ENCODE data around the gene CPNE1.
"Not testable (repeated sequence)": the region's sequence is repeated elsewhere in the genome, so short reads cannot be mapped to it uniquely, and the experiment has no call there.

The CPNE1 gene

DNA sequence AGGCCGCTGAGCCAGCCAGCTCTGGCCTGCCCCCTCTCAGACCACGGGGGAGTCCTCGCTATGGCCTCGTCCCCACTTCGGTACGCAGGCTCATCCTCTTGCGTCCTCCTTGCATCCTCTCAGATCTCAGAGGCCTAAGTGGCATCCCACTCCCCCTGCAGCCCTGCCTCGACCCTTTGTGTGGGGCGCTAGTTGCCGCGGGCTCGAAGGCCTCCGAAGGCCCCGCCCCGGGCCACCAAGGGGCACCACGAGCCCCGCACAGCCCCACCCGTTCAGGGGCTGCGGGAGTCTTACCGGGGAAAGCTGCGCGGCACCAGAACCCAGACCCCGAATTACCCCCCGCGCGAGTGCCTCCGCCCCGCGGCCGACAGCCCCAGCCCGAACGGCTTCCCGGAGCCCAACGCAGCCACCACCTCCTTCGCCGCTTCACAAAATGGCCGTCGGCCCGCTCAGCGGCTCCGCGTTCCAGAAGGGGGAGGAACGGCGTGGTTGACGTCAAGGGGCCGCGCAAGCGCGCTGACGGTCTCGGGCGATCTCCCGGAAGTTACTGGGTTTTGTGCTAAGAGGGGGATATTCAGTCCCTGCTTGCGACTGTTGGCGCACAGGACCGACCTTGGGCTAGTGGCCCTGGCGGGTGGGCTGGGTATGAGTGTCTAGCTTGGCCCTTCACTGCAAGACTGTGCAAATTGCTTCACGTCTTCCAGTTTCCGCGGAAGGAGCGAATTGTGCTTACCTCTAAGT, at the start of gene CPNE1, which contains the start of gene RBM12:
Gene CPNE1 (minus strand): TSS at position 435 of the 741 bp plus-strand sequence. CDS start 31,977 bp downstream, outside the sequence.
Gene RBM12 (minus strand): TSS at position 435 of the 741 bp plus-strand sequence. CDS start 9,578 bp downstream, outside the sequence.
- FAIRE-seq (peak; percentile 98), DNase-seq (ENCODE audit: insufficient read length, low spot score) (peak; percentile 95)

DNA sequence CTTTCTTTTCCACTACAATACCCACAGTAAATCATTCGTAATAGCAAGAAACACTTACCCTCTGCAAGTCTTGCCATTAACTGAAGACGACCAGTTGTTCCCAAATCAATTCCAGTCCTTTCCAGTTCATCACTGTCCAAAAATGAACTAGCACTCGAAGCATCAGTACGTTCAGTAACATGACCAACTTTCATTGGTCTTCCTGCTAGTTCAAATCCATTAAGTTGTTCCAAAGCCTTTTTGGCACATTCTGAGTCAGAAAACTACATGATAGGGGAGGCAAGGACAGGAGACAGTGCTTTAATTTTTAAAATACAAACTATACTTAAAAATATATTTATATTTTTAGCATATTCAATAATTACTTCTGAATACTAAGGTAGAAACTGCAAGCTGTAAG, 49.4 kb upstream of the CPNE1 start:
- DNase-seq (ENCODE audit: insufficient read length, low spot score) (no peak), FAIRE-seq (no peak)

DNA sequence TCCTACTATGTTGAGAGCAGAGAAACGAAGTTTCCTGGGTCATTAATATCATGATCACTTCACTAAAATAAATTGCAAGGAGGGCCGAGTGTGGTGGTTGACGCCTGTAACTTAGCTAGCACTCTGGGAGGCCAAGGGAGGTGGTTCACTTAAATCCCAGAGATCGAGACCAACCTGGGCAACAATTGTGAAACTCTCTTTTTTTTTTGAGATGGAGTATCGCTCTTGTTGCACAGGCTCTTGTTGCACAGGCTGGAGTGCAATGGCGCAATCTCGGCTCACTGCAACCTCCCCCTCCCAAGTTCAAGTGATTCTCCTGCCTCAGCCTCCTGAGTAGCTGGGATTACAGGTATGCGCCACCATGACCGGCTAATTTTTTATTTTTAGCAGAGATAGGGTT, 48.4 kb upstream of the CPNE1 start:
- not testable (repeated sequence) for FAIRE-seq; DNase-seq (ENCODE audit: insufficient read length, low spot score)

DNA sequence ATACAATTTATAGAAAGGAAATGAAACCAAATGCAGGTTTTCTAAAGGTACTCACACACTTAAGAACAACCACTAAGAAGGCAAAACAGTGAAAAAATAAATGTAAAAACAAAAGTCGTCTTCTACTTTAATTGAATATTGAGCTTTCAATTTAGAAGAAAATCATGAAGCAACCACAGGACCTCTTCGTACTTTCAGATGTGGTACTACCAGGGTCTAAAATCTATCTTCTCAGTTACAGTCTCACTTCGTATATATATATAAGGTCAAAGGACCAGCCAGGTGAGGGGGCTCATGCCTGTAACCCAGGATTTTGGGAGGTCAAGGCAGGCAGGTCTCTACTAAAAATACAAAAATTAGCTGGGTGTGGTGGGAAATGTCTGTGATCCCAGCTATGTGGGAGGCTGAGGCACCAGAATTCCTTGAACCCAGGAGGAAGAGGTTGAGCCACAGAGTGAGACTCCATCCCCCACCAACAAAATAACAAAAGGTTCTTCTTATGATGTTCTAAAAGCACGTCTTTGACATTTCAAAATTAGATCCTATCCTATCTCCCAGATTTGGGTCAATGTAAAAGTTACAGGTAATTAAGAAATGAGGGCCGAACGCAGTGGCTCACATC, 47.0 kb upstream of the CPNE1 start:
- no peak for FAIRE-seq
- no peak for DNase-seq (ENCODE audit: insufficient read length, low spot score)

DNA sequence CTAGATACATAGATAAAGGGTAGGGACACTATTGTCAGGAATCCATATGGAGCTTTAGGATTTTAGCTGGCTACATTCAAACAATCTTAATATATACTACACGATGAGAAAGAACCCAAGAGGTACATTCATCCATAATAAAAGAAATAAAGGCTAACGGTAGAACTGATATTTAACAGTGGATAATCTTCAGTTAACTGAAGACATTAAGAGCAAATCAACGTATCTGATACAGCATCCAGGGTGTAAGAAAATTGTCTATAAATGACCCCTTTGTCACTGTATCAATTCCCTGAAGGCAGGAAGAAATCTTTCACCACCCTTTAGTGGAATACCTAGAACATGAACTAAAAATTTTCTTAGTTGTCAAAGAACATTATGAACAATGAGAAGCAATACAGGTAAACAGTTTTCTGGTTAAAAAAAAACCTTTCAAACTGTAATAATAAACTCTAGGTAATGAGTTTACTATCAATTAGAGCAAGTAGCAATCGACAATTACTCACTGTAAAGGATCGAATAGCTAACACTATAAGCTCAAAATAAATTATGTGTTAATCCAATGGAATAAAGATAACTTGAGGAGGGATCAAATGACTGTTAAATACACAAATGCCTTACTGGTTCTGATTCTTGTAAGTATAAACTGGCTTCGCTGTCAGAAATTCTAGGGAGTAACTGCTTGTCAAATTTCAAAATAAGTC, 46.3 kb upstream of the CPNE1 start:
- FAIRE-seq (peak; percentile 63), DNase-seq (ENCODE audit: insufficient read length, low spot score) (no peak)

DNA sequence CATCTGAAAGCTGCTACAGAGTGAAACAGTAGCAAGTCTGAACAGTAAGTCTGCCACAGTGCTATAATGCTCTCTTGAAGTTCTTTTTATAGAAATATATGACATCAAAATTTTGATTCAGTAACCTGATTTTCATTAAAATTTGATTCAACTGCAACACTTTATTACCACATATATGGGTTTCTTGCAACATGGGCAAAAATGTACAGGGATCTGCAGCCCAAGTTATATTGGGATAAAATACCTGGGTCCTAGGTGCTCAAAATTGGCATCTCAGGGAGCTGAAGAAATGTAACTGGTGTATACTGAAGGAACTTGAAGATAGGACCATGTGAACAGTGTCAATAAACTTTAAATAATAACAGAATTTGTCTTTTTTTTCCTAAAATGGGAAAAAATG, 45.3 kb upstream of the CPNE1 start:
- no peak for DNase-seq (ENCODE audit: insufficient read length, low spot score)
- FAIRE-seq: no peak

DNA sequence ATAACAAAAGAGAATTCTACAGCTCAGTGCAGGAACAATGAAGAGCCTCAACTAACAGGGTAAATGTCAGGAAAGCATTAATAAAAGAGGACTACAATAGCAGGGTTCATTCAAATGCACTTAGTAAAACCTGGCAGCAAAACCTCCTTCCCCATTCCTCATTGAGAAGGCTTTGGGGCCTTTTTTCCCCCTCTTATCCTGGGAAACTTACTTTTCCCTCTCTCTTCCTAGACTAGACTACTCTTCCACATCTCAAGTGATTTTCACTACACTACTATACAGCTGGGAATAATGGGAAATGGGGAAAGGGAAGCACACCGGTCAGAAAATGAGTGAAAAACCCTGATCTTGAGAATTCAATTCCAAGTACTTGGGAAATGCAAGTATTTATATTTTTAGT, 44.6 kb upstream of the CPNE1 start:
- no peak for DNase-seq (ENCODE audit: insufficient read length, low spot score)
- no peak for FAIRE-seq

DNA sequence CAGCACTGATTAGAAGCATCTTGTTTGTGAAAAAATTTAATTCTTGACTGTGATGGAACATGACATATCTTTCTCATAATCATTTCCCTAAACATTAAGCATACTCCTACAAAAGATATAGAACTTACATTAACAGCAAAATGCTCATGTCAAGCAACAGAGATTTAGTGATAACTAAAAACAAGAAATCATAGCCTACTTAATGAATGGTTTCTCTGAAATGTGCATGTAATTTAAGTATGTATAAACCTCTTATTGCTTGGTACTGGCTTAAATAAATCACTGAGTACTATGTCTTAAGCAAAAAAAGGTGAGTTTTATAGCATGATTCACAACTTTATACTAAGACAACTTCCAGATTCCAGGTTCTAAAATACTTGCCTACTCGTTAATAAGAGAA, 43.8 kb upstream of the CPNE1 start:
- FAIRE-seq (no peak), DNase-seq (ENCODE audit: insufficient read length, low spot score) (no peak)

DNA sequence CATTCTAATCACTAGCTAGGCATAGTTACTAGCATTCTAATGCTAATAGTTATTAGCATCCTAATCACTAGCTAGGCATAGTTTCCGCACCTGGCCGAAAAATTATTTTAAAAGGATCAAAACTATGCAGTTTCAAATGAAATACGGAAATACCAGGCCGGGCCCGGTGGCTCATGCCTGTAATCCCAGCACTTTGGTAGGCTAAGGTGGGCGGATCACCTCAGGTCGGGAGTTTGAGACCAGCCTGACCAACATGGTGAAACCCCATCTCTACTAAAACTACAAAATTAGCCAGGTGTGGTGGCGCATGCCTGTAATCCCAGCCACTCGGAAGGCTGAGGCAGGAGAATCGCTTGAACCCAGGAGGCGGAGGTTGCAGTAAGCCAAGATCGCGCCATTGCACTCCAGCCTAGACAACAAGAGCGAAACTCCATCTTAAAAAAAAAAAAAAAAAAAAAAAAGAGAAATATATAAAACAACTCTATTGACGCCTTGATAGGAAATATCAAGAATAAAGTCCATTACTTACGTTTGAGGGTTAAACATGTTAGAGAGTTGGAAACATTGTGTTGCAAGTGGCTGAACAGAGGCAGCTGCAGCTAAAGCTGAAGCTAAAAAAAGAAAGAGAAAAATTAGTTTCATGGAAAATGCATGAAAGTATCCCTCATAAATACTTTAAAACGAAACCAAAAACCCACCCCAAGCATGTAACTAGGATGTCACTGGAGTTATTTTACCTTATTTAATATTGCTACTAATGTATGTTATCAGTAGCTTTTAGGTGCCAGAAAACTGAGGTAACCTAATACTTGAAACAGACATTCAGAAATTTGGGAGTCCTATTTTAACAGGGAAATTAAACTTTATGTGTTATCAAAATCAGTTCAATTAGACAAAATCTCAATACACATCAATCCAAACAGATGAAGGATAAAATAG, 42.2 kb upstream of the CPNE1 start:
- FAIRE-seq; DNase-seq (ENCODE audit: insufficient read length, low spot score): not testable (repeated sequence)

DNA sequence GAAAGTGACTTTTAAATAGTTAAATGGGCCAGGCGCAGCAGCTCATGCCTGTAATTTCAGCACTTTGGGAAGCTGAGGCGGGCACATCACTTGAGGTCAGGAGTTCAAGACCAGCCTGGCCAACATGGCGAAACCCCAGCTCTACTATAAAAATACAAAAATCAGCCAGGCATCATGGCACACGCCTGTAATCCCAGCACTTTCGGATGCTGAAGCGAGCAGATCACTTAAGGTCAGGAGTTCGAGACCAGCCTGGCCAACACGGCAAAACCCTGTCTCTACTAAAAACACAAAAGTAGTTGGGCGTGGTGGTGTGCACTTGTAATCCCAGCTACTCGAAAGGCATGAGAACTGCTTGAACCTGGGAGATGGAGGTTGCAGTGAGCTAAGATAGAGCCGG, 41.2 kb upstream of the CPNE1 start:
- not testable (repeated sequence) for FAIRE-seq; DNase-seq (ENCODE audit: insufficient read length, low spot score)

DNA sequence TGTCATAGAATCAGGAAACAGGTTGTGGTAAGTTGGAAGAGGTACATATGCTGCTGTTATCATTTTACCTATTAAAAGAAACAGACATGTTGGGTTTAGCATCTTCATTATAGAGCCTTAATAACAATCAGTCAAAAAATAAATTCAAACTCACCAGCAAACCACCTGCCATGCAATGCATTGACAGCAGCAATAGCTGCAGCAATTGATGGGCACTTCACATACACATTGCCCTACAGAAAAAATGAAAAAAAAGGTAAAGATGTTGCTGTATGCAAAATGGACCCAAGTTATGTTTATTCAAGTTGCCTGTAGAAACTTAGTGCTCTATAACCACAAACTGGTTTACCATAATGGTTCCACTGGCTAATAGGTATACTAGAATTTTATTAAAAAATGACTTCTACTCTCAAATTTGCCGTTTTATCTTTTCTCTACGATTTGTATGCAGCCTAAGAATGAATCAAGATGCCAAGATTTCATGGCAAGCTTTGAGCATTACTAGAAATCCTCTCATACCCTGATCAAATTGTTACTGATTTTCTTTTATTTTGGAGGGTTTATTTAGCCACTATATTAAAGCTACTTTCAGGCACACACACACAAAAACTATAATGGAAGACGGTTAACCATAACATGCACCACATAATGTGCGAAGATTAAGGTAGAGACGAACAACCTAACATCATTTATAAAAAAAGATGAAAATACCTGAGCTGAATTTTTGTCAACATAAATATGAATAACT, 40.0 kb upstream of the CPNE1 start:
- FAIRE-seq (no peak), DNase-seq (ENCODE audit: insufficient read length, low spot score) (no peak)

DNA sequence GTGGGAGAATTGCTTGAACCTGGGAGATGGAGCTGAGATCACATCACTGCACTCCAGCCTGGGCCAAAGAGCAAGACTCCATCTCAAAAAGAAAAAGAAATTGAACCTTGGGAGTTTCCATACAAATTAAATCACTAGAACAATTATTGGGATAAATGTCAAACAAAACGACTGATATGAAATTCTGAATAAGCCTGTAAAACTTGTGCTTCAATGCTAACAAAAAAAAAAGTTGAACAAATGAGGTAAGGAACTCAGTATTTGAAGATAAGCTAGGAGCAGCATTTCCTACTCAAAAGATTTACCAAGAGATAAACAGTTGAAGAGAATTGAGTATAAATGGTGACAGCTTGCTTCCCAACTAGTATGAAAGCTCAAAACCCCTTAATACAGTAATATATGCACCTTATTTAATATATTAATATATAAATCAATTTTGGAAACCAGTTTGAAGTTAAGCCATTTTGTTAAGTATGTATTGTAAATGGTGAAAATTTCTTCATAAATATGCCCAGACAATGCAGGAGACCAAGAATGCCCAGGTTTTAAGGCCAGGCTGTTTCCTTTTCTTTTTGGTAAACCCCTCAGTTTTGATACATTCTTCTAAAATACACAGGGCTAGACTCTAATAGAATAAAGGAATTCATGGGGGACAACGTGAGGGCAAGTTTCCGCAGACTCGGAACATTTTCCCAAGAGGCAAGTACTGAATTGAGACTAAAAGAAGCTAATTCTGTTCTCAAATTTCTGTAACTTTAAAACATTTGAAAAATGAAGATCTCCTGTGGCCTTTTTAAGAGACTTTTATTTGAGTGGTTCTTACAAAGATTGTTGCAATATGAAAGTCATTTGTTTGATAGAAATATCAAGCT, 38.4 kb upstream of the CPNE1 start:
- DNase-seq (ENCODE audit: insufficient read length, low spot score) (no peak), FAIRE-seq (no peak)

DNA sequence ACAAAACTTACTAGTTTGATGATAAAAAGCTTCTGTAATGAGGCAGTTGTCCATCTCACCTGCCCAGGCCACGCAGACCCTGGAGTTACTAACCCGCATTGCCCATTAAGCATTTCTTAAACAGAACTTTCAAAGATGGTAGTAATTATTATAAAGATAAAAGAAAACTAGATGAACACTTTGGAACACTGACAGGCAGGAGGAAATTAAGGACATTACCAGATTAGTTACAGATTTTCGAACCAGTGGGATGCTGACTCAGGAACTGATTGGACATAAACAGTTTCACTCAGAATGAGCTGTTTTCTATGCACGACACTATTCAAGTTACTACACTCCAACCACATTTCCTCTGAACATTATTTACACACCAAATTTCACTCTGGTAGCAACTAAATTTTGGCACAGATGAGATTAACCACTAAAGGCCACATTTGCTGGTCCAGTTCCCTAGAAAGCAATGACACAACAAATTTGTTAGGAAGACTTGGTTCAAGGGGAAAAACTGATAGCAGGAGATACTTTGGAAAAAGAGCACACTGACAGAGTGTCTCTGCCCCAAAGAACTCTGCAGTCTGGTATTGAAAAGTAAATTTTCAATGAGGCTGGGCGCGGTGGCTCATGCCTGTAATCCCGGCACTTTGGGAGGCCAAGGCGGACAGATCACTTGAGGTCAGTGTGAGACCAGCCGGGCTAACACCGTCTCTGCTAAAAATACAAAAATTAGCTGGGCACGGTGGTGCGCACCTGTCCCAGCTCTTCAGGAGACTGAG, 37.5 kb upstream of the CPNE1 start:
- FAIRE-seq (no peak), DNase-seq (ENCODE audit: insufficient read length, low spot score) (no peak)

DNA sequence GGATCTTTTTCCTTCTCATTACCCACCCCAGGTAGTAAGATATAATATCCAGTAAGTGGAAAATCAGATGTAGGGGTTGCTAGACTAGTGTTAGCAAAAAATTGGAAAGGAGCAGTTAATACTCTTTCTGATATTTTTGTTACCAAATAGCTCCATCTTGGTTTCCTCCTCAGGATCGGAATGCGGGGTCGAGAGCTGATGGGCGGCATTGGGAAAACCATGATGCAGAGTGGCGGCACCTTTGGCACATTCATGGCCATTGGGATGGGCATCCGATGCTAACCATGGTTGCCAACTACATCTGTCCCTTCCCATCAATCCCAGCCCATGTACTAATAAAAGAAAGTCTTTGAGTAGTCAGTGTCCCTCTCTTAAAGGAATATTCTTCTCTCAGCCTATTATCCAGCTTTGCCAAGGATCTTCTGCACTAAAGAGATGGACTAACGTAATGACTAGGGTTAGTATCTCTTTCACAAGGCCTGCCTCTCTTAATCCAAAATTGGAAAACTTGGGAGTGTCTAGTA, 36.0 kb upstream of the CPNE1 start:
- no peak for FAIRE-seq
- no peak for DNase-seq (ENCODE audit: insufficient read length, low spot score)

DNA sequence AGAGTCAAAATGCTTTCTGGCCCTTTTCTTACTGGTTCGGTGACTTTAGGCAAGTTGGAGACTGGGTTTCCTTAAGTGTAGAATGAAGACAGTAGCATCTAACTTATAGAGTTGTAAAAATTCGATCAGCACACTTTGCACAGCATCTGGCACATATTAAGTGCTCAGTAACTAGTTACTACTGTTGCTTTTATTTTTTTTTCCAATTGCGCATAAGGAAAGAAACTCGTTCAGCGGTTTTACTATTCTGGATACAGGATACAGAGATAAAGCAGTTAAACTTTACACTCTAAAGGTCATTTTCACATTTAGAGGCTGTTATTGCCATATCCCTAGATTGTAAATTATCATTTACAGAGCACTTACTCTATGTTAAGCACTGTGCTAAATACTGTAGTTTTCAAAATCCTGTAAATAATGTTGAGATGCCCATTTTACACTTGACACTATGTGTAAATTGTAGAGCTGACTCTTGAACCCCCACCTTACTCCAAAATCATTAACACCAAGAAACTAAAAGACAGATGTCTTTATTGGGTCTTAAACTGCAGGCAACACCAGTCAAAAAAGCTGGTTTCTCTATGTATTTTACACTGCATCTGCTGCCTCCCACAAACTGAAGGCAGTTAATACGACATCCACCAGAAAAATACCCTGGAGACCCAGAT, 35.4 kb upstream of the CPNE1 start:
- FAIRE-seq (no peak), DNase-seq (ENCODE audit: insufficient read length, low spot score) (no peak)

DNA sequence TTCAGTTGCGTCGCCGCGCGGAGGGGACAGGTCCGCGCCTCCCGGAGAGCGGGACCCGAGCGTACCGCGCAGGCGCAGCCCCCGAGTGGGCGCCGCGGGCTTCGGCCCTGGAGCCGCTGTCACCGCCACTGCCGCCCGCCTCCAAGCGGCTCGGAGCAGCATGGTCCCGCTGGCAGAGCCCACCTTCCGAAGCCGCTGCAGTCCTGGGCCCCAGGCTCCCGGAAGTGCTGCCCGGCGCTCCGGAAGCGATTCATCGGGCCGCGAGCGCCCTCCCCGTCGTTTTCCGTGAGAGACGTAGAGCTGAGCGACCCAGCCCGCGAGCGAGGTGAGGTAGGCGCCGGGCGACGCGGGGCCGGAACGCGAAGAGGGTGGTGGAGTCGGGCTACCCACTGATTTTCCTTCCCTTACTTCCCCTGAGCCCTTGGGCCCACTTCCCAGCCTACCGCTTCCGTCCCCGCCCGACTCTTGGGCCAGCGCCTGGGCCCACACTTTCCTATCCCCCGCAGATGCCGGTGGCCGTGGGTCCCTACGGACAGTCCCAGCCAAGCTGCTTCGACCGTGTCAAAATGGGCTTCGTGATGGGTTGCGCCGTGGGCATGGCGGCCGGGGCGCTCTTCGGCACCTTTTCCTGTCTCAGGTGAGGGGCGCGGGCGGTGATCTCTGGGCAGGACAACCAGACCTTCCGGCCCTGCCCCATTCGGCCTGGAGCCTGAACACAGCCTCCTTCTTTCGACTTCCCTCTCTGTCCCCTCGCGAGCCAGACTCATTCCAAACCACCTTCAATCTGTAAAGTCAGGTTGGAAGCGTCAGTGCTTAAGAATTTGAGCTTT, 34.6 kb upstream of the CPNE1 start, which contains the start of the genes NFS1 and ROMO1:
Gene NFS1 (minus strand): TSS at position 226 of the 830 bp plus-strand sequence. CDS start 64 bp downstream, at position 162.
Gene ROMO1 (plus strand): TSS at position 279 of the 830 bp plus-strand sequence. CDS start 228 bp downstream, at position 507.
- FAIRE-seq: peak; percentile 73
- peak; percentile 79 for DNase-seq (ENCODE audit: insufficient read length, low spot score)
